ENCODE results near the gene CEP295NL. TPM values are rescaled to one million over a fixed set of nuclear protein-coding genes. Genes with fewer than 3 reads are reported as not detected.

The CEP295NL gene
- total and polyA plus RNA-seq, 2 of the 13 experiments (the other 11 are each of a cell fraction or from before 2014, with no cell fraction given): not detected

DNA sequence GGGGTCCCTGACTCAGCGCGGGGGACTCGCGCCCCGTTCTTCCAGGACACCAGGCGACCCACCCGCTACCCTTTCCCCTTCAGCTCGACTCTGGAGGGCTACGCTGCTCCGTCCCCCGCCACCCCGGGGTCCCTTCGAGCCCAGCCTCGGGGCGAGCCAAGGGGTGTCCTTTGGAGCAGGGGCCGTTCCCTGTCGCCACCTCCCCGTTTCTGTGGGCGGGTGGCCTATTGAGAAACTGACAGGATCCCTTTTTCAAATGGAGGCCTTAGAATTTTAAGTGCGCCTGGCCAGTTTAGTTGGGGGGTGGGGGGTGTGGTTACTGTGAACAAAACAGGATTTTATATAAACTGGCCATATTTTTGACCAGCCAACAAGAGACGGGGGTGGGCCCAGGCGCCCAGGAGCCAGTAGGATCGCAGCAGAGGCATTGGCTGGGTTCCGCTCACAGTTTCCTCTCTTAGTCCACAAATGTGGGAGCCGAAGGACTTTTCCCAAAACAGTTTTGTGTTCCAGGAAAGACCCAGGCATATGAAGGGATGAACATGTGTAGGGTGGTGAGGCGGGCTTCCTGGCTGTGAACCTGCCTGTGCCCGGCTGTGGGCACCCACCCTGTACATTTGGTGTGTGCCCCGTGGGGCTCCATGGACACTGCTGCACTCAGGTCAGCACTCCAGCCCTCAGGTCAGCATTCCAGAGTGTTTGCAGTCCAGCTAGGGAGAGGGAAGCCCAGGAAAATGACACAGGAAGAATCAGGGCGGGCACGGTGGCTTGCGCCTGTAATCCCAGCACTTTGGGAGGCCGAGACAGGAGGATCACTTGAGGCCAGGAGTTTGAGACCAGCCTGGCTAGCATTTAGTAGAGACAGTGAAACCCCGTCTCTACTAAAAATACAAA, 22.9 kb upstream of the CEP295NL start (continued):
- TF ChIP-seq, protein P1, sequence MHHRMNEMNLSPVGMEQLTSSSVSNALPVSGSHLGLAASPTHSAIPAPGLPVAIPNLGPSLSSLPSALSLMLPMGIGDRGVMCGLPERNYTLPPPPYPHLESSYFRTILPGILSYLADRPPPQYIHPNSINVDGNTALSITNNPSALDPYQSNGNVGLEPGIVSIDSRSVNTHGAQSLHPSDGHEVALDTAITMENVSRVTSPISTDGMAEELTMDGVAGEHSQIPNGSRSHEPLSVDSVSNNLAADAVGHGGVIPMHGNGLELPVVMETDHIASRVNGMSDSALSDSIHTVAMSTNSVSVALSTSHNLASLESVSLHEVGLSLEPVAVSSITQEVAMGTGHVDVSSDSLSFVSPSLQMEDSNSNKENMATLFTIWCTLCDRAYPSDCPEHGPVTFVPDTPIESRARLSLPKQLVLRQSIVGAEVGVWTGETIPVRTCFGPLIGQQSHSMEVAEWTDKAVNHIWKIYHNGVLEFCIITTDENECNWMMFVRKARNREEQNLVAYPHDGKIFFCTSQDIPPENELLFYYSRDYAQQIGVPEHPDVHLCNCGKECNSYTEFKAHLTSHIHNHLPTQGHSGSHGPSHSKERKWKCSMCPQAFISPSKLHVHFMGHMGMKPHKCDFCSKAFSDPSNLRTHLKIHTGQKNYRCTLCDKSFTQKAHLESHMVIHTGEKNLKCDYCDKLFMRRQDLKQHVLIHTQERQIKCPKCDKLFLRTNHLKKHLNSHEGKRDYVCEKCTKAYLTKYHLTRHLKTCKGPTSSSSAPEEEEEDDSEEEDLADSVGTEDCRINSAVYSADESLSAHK (CRISPR knock-in tag; IDR thresholded peaks at IDR 0.05; ENCODE audit: borderline replicate concordance): no peak
- TF ChIP-seq PCBP1 (IDR thresholded peaks at IDR 0.05; ENCODE audit: borderline replicate concordance, low read depth, low read length) (no peak), BCLAF1 (IDR thresholded peaks at IDR 0.05) (no peak), ZNF740 (CRISPR knock-in tag; IDR thresholded peaks at IDR 0.05) (no peak), ZNF777 (CRISPR knock-in tag; IDR thresholded peaks at IDR 0.05) (peak; percentile 60; the same call in 1 of the 2 replicates), ZBTB43 (CRISPR knock-in tag; conservative IDR thresholded peaks at IDR 0.05) (no peak), ZNF124 (CRISPR knock-in tag; IDR thresholded peaks at IDR 0.05) (no peak; the same call in 1 of the 2 replicates), CAMTA2 (CRISPR knock-in tag; IDR thresholded peaks at IDR 0.05; ENCODE audit: borderline replicate concordance) (no peak), SKIL (CRISPR knock-in tag; IDR thresholded peaks at IDR 0.05; ENCODE audit: borderline replicate concordance) (no peak), AKAP8 (CRISPR knock-in tag; IDR thresholded peaks at IDR 0.05) (no peak), XBP1 (CRISPR knock-in tag; IDR thresholded peaks at IDR 0.05) (no peak), SRF (IDR thresholded peaks at IDR 0.05; ENCODE audit: low read depth, low read length) (no peak), GLI4 (CRISPR knock-in tag; IDR thresholded peaks at IDR 0.05; ENCODE audit: borderline replicate concordance) (no peak), ZNF878 (CRISPR knock-in tag; IDR thresholded peaks at IDR 0.05) (no peak), AGO2 (optimal IDR thresholded peaks at IDR 0.05; ENCODE audit: low read depth, low read length) (no peak), LCORL (IDR thresholded peaks at IDR 0.05) (no peak), LCORL (CRISPR knock-in tag; IDR thresholded peaks at IDR 0.05) (peak; percentile 17; the same call in 1 of the 2 replicates), AHR (CRISPR knock-in tag; IDR thresholded peaks at IDR 0.05) (no peak), MXD3 (CRISPR knock-in tag; IDR thresholded peaks at IDR 0.05) (no peak)

All from HepG2 (cell line).